OCI-LY1 (cell line): ENCODE data around the gene PARD3.
"Not testable (repeated sequence)": the region's sequence is repeated elsewhere in the genome, so short reads cannot be mapped to it uniquely, and the experiment has no call there.

Experiments
- H2AFZ ChIP-seq: fragments of 200-600 bp; sonication (generic), shearing (Covaris generic); 2 replicates; pipeline ENCODE4 v1.6.0; 2014; ENCODE audit warnings: antibody characterized with exemption, mild to moderate bottlenecking, low read length
- H3F3A ChIP-seq: fragments of 200-600 bp; sonication (generic), shearing (Covaris generic); 2 replicates; pipeline ENCODE4 v1.6.0; 2014; ENCODE audit warnings: mild to moderate bottlenecking, antibody characterized with exemption, low read length, moderate library complexity; ENCODE audit not compliant: insufficient read depth
- H3K27ac ChIP-seq: fragments of 200-600 bp; sonication (generic); 2 replicates; pipeline ENCODE4 v1.5.1; 2014; ENCODE audit warnings: low read length, mixed run types, mild to moderate bottlenecking, low read depth; ENCODE audit not compliant: poor library complexity, severe bottlenecking
- H3K27me3 ChIP-seq: fragments of 200-600 bp; sonication (generic); 2 replicates; pipeline ENCODE4 v1.6.0; 2014; ENCODE audit warnings: antibody characterized with exemption, mild to moderate bottlenecking, low read length, moderate library complexity; ENCODE audit not compliant: insufficient read depth
- H3K36me3 ChIP-seq: fragments of 200-600 bp; sonication (generic); 2 replicates; pipeline ENCODE4 v1.6.1; 2014; ENCODE audit warnings: mild to moderate bottlenecking, antibody characterized with exemption, low read length, moderate library complexity, mixed read lengths; ENCODE audit not compliant: insufficient read depth
- H3K4me1 ChIP-seq: fragments of 200-600 bp; sonication (generic); 2 replicates; pipeline ENCODE4 v1.5.1; 2014; ENCODE audit warnings: mild to moderate bottlenecking, low read length, moderate library complexity; ENCODE audit not compliant: insufficient read depth, severe bottlenecking
- H3K4me2 ChIP-seq: fragments of 200-600 bp; sonication (generic), shearing (Covaris generic); 2 replicates; pipeline ENCODE4 v1.6.1; 2014; ENCODE audit warnings: low read length
- H3K4me3 ChIP-seq: fragments of 200-600 bp; sonication (generic); 2 replicates; pipeline ENCODE4 v1.5.1; 2014; ENCODE audit warnings: low read length, low read depth, mild to moderate bottlenecking, mixed read lengths; ENCODE audit not compliant: poor library complexity, severe bottlenecking
- H3K79me2 ChIP-seq: fragments of 200-600 bp; shearing (Covaris generic); 2 replicates; pipeline ENCODE4 v1.6.1; 2016; ENCODE audit warnings: mixed run types, low read length, mixed read lengths; ENCODE audit not compliant: insufficient read depth
- H3K9ac ChIP-seq: fragments of 200-600 bp; sonication (generic), shearing (Covaris generic); 2 replicates; pipeline ENCODE4 v1.6.1; 2014; ENCODE audit warnings: mild to moderate bottlenecking, low read length, mixed read lengths
- H3K9me2 ChIP-seq: fragments of 200-600 bp; sonication (generic), shearing (Covaris generic); 2 replicates; pipeline ENCODE4 v1.6.1; 2014; ENCODE audit warnings: low read depth, mild to moderate bottlenecking, low read length, mixed read lengths
- H3K9me3 ChIP-seq: fragments of 200-600 bp; shearing (Covaris generic); 2 replicates; pipeline ENCODE4 v1.6.1; 2014; ENCODE audit warnings: low read length, mixed read lengths
- H4K20me1 ChIP-seq: fragments of 200-600 bp; sonication (generic), shearing (Covaris generic); 2 replicates; pipeline ENCODE4 v1.6.0; 2016; ENCODE audit warnings: mild to moderate bottlenecking, low read length; ENCODE audit not compliant: insufficient read depth
- EZH2 ChIP-seq: fragments of 200-600 bp; sonication (generic), shearing (Covaris generic); IDR thresholded peaks from 2 replicates; pipeline ENCODE4 v1.8.0; 2017; ENCODE audit warnings: borderline replicate concordance, mixed run types, mild to moderate bottlenecking, antibody characterized with exemption, low read length, moderate library complexity, mixed read lengths
- TF ChIP-seq, protein P1 (sequence below): fragments of 200-600 bp; sonication (generic), shearing (Covaris generic); IDR thresholded peaks from 2 replicates; pipeline ENCODE4 v1.5.1; 2017; ENCODE audit warnings: mild to moderate bottlenecking, antibody characterized with exemption, low read length, moderate library complexity, mixed read lengths

The PARD3 gene

DNA sequence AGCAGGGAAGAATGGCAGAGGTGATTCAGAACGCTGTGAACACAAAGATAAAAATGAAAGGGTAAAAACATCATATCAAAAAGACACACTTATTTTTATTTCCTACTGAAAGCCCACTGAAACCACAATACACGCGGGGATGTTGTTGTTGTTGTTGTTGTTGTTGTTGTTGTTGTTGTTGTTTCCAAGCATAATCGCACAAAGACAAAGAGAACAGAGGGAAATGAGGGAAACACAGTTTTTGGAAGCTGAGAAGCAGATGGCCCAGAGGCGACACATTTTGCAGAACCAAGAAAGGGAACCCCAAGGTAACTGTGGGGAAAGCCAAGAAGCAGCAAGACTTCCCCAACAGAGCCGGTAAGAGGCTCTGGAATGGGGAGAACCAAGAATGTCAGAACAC, 113.9 kb downstream of the PARD3 start:
- H3K4me1 ChIP-seq = no peaks in the 10 kb centered on the region
- no peaks in the 10 kb centered on the region for H3K27me3 ChIP-seq
- no peaks in the 10 kb centered on the region for H3K9me2 ChIP-seq
- H3K27ac ChIP-seq = no peak overlapping the region
- H3F3A ChIP-seq = no peaks in the 10 kb centered on the region
- no peak overlapping the region for H3K4me2 ChIP-seq
- H3K9me3 ChIP-seq = no peaks in the 10 kb centered on the region
- no peaks in the 10 kb centered on the region for H3K79me2 ChIP-seq
- H3K9ac ChIP-seq = no peak overlapping the region
- no peak overlapping the region for H2AFZ ChIP-seq
- H4K20me1 ChIP-seq = no peaks in the 10 kb centered on the region
- H3K36me3 ChIP-seq = no peaks in the 10 kb centered on the region
- H3K4me3 ChIP-seq = no peak overlapping the region
- TF ChIP-seq, protein P1, sequence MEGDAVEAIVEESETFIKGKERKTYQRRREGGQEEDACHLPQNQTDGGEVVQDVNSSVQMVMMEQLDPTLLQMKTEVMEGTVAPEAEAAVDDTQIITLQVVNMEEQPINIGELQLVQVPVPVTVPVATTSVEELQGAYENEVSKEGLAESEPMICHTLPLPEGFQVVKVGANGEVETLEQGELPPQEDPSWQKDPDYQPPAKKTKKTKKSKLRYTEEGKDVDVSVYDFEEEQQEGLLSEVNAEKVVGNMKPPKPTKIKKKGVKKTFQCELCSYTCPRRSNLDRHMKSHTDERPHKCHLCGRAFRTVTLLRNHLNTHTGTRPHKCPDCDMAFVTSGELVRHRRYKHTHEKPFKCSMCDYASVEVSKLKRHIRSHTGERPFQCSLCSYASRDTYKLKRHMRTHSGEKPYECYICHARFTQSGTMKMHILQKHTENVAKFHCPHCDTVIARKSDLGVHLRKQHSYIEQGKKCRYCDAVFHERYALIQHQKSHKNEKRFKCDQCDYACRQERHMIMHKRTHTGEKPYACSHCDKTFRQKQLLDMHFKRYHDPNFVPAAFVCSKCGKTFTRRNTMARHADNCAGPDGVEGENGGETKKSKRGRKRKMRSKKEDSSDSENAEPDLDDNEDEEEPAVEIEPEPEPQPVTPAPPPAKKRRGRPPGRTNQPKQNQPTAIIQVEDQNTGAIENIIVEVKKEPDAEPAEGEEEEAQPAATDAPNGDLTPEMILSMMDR = no peak
- no peak for TF ChIP-seq EZH2

DNA sequence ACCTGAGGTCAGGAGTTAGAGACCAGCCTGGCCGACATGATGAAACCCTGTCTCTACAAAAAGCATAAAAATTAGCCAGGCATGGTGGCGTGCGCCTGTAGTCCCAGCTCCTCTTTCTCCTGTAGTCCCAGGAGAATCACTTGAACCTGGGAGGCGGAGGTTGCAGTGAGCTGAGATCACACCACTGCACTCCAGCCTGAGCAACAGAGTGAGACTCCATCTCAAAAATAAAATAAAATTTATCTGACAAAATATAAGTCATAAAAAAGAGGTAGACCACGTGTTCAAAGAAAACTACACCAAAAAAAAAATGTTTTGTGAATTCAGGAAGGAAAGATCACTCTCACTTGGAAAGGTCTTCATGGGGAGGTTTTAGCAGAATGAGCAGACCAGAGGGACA, 114.3 kb downstream of the PARD3 start:
- not testable (repeated sequence) for H3K4me3 ChIP-seq, H3K27ac ChIP-seq, H3K9me2 ChIP-seq, H3K9ac ChIP-seq, H3K79me2 ChIP-seq, H3K27me3 ChIP-seq, H3K36me3 ChIP-seq, H2AFZ ChIP-seq, H4K20me1 ChIP-seq, H3K9me3 ChIP-seq, H3K4me2 ChIP-seq, H3F3A ChIP-seq, H3K4me1 ChIP-seq

DNA sequence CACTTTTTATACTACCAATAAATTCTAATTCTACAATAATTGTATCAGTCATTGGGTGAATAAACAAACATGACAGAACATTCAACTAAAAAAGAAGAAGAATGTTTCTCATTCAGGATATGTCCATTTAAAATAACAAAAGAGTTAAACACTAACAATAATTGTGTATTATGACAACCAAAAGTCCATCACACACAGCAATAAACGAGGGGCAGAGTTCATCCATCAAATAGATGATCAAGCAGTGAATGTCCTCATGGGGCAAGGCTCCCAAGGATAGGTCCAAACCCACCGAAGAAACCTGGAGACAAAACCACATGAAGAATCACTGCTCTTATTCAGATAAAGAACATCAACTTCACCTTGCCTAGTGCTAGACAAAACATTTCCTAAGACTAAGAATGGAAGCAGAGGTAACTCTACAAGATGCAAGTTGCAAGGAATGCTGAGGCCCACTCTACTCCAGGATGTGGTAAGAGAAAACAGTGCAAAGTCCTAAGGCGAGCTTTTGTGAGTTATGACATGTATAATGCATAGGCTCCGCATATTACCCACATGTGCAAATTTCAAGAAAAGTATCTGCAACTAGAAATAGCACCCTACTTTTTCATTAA, 115.1 kb downstream of the PARD3 start:
- no peaks in the 10 kb centered on the region for H4K20me1 ChIP-seq
- no peaks in the 10 kb centered on the region for H3K79me2 ChIP-seq
- H3K4me2 ChIP-seq = no peak overlapping the region

DNA sequence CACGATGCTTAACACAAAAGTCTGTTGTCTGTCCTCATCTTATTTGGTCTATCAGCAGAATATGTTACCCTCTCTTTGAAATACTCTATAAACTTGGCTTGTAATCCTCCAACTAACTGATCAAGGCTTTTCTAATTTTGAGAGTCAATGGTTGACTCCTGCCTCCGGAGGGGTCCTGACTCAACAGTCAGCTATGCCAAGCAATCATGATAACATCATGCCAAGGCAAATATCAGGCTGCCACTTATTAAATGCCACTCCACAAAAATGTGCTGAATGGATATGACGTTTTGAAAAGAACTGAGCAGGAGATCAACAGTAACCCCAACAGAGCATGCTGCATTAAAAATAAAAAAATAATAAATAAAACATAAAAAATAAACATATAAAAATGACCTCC, 116.1 kb downstream of the PARD3 start:
- no peaks in the 10 kb centered on the region for H4K20me1 ChIP-seq
- H3K27me3 ChIP-seq = no peaks in the 10 kb centered on the region
- no peak overlapping the region for H3K9ac ChIP-seq
- TF ChIP-seq EZH2 = no peak
- TF ChIP-seq, protein P1 = no peak
- no peaks in the 10 kb centered on the region for H3F3A ChIP-seq
- no peak overlapping the region for H3K4me2 ChIP-seq
- H3K9me3 ChIP-seq = no peaks in the 10 kb centered on the region
- no peaks in the 10 kb centered on the region for H3K36me3 ChIP-seq
- H2AFZ ChIP-seq = no peak overlapping the region
- H3K79me2 ChIP-seq = no peaks in the 10 kb centered on the region
- no peaks in the 10 kb centered on the region for H3K4me1 ChIP-seq
- no peak overlapping the region for H3K27ac ChIP-seq
- no peaks in the 10 kb centered on the region for H3K9me2 ChIP-seq
- no peak overlapping the region for H3K4me3 ChIP-seq

More for the DNA sequence above, 115.1 kb downstream of the PARD3 start:
- Histone ChIP-seq H3K27me3 (no peaks in the 10 kb centered on the region), H3K4me1 (no peaks in the 10 kb centered on the region), H3F3A (no peaks in the 10 kb centered on the region), H3K36me3 (no peaks in the 10 kb centered on the region), H3K27ac (no peak overlapping the region), H2AFZ (no peak overlapping the region), H3K9me2 (no peaks in the 10 kb centered on the region), H3K9ac (no peak overlapping the region), H3K9me3 (no peaks in the 10 kb centered on the region), H3K4me3 (no peak overlapping the region)
- TF ChIP-seq, protein P1 = no peak
- no peak for TF ChIP-seq EZH2
